Kasumi-1 (cell line): ENCODE data around the gene TBC1D22A.

ENCODE experiments used
- DNase-seq, 2 experiments: peaks; one replicate each; lab custom pipeline; 2025; lab: John Stamatoyannopoulos, UW

TBC1D22A gene

DNA sequence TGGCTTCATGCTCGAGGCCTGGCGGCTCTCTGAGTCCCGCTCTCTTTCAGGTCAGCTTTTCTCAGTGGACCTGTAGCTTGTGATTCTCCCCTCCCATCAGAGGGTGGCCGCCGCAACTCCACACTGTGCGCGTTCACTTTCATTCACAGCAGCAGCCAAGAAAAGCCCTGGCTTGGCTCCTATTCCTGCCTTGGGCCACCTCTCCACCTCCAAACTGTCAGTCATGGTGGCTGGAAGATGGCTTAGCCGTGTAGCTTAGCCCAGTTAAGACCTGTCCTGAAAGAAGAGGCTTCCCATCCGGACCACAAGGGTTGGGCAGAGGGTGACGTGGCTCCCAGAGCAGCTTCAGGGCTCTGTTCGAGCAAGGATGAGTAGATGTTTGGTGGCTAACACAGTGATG is 125.5 kb downstream of the TBC1D22A start:
- DNase-seq, result no peak

DNA sequence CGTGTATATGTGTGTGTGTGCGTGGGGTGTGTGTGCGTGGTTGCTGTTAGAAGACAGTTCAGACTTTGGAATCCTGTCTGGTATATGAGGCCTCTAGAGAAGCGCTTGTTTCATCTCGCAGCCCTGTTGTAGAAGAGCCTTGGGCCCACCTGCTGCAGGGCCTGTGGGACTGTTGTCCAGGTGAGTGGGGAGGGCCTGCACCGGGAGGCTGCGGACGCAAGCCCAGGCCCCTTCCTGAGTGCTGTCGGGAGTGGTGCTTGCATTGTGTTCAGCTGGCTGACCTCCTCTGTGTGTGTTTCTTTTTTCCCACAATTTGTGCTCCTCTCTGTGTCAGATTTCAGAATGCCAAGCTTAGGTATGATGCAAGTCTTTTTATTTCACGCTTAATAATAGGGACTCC is 128.4 kb downstream of the TBC1D22A start:
- DNase-seq, result no peak

DNA sequence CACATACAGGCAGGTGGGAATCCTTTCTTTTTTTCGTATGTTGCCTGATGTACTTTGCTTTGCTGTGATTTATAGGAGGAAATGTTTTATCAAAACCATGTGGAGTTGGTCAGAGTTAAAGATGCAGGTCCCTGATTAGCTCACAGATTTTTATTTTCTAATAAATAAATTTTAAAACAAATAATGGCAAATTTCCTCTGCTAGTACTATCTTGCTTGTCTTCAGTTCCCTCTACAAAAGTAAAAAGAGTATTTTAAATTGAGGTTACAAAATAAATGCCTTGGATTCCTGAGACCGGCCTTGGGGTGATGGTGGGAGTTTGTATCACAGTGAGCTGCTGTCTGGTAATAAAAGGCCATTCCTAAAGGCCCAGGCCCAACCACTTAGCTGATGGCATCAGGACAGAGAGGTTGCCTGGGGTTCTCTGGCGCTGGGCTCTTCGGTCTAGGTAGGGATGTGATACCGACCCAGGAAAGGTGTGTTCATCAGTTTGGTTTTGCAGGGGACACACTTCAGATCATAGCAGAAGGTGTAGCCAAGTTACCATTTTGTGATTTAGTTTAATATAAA is 129.0 kb downstream of the TBC1D22A start:
- no peak for DNase-seq

DNA sequence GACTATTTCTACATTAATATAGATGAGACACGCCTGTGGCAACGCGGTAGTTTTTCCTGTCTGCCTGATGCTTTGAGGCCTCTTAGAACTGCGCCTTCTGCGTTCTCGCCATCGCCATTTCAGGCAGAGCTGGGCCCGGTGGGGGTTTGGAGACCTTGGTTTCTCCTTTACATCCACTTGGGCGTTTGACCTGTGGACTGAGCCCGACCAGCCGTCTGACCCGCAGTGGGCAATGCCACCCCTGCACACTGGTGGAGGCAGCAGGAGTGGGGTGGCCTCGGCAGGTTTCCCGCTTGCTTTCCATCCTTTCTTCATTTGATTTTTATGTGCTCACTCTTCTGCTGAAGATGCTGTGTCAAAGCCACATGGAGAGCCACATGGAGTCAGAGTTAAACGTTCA is 130.4 kb downstream of the TBC1D22A start:
- DNase-seq, result no peak

GRCh38 chr22:46893281-46894020 is 131.0 kb downstream of the TBC1D22A start:
- no peak for DNase-seq

- DNase-seq, result no peak
Measured at GRCh38 chr22:46894081-46894671, 131.7 kb downstream of the TBC1D22A start.

DNA sequence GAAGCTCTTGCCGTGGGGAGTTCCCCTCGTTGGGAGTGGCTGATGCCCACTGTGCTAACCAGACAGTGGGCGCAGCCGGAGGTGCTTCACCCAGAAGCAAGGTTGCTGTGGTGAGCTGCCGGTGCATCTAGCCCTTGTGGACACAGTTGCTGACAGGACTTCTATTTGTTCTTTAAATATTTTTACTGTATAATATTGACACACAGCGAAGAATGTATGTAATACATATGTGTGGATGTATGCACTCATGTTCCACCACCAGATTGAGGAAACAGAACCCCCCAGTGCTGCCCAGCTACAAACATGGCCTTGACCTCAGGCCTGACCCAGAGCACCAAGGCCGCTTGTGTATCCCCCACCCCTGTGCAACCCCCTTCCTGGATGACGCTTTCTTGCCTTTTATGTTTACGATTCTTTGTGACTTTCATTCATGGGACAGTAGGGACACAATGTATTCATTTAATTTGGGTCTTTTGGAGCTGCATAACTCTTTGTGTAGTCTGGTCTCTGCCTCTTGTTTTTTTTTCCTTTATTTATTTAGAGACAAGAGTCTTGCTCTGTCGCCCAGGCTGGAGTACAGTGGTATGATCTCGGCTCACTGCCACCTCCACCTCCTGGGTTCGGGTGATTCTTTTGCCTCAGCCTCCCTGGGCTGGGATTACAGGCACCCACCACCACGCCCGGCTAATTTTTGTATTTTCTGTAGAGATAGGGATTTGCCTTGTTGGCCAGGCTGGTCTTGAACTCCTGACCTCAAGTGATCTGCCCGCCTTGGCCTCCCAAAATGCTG is 132.6 kb downstream of the TBC1D22A start:
- no peak for DNase-seq

DNA sequence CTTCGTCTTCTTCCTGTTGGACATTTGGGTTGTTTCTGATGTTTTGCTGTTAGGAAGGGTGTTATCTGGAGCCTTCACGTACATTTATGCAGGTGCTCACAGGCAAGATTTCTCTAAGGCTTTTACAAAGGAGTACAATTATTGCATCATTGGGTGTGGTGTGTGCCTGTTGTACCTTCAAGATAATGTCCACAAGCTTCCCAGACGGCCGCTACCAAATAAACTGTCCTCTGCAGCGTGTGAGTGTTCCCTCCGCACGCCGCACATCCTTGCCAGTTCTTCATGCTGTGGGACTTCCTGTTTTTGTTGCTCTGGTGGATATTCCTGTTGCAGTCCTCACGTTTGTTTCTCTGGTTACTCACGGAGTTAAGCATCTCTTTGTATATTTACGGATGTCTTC is 133.3 kb downstream of the TBC1D22A start:
- peak; percentile 24 to 25 for DNase-seq

- DNase-seq, result no peak
Measured at GRCh38 chr22:46896166-46896565, 133.7 kb downstream of the TBC1D22A start.

DNA sequence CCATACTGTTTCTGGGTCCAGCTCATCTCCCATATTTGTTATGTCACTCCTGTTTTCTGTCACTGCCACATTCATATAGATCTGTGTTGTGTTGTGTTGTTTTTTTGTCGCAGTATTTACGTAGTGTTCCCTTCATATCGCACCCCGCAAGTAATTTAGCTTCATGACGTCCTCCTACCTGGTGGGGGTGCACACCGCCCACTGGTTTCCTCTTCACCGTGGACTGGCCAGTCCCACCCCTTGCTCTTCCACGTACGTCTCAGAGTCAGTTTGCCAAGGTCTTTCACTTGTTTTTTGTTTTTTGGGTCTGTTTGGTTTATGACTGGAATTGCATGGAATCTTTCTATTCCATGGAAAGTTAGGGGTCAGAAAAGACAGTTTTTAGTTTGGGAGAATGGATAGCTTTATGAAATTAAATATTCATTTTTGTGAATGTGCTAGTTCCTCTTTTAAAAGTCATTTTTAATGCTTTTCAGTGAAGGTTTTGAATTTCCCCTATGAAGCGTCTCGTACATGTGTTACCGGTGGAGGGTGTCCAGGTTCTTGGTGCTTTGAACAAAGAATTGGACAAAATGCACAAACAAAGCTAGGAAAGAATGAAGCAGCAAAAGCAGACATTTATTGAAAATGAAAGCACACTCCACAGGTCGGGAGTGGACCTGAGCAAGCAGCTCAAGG is 134.3 kb downstream of the TBC1D22A start:
- no peak for DNase-seq

DNA sequence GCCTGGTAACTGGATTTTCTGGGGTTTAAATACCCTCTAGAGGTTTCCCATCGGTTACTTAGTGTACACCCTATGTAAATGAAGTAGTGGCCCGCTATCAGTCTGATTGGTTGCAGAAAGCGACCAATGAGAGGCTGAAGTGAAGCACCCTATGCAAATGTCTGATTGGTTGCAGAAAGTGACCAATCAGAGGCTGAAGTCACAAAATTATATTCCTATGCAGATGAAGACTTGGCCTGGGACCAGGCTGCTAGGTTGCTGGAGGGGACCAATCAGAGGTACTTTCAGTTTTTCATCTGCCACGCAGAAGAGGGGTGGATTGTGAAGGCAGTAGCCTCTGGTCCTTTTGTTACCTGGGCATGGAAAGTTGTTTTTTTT is 134.8 kb downstream of the TBC1D22A start:
- DNase-seq, result no peak

DNA sequence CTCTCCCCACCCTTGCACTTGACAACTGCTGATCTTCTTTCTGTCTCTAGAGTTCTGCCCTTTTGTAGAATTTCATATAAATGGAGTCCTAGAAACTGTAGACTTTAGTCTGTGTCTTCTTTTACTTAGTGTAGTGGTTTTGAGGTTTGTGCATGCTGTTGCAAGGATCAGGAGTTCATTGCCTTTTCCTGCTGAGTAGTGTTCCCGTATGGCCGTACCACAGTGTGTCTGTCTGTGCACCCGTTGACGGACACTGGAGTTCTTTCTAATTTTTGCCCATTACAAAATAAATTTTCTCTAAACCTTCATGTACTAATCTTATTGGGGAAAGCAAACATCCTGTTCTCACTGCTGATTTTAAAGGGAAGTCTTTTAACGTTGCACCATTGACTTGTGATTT is 138.1 kb downstream of the TBC1D22A start:
- no peak for DNase-seq

DNA sequence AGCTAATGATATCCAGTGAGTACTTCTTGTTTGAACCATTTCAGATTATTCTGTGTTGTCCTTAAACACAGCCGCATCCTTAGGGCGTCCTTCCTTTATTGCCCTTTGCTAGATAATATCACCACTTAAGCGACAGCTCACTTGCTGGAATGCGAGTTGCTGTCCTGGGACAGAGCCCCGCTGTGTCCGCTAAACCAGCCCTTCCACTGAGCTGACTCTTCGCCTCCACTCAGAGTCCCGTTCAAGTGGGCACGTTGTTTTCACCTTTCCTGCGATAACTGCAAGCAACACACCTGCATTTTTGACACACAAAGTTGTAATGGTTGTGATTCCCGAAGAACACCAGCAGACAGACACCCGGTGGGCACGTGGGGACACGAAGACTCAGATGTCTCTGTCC is 140.0 kb downstream of the TBC1D22A start:
- DNase-seq, result no peak

- no peak for DNase-seq
Measured at GRCh38 chr22:46902998-46903916, 140.8 kb downstream of the TBC1D22A start.

- no peak for DNase-seq
Measured at GRCh38 chr22:46905415-46905814, 143.0 kb downstream of the TBC1D22A start.

- no peak for DNase-seq
Measured at GRCh38 chr22:46905834-46906233, 143.4 kb downstream of the TBC1D22A start.

DNA sequence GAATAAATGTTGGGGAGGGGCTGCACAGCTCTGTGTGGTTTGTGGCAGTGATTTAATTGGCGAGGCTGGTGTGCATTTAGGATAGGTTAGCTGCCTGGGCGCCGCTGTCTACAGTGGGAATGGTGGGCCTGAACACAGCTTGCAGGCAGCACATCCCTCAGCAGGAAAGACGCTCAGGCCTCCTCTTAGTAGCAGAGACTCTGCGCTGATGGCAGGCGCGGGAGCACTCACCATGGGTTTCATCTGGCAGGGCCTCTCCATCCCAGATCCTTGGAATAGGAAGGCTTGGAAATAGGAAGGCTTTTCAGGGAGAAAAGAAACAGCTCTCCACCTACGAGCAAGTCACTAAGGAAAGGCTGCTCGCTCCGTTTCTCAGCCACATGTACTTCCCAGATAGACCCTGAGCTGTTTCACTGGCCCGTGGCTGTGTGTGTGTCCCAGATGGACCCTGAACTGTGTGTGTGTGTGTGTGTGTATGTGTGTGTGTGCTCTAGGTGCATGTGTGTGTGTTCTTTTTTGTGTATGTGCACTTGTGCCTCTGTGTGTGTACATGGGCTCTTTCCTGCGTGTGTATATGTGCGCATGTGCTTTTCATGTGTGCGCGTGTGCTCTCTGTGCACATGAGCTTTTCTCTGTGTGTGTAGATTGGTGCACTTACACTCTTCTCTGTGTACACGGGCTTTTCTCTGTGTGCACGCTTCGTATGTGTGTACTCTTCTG is 144.0 kb downstream of the TBC1D22A start:
- no peak for DNase-seq

GRCh38 chr22:46907241-46908215 is 145.1 kb downstream of the TBC1D22A start:
- DNase-seq, result no peak

GRCh38 chr22:46908641-46909107 is 146.2 kb downstream of the TBC1D22A start:
- DNase-seq, result no peak
